Tongue (tissue), 2 donors: Measurements from ENCODE around the gene SCFD2. TPM values are rescaled to one million over a fixed set of nuclear protein-coding genes. Genes with fewer than 3 reads are reported as not detected.
"Not testable (repeated sequence)": the region's sequence is repeated elsewhere in the genome, so short reads cannot be mapped to it uniquely, and the experiment has no call there.

Experiments
- DNase-seq: peaks from one replicate; pipeline ENCODE4 v3.0.0-alpha.2; 2015
- total RNA-seq: library from RNA; depleted of rRNA; stranded (reverse); fragments of >200 nt; gene quantifications from one replicate; pipeline ENCODE4 v1.2.3, GENCODE V29; 2014

Gene SCFD2
- total RNA-seq, 1 donor from 2014 or later = 34.3 TPM

GRCh38 chr4:53044651-53044960 lies 321.3 kb downstream of the SCFD2 start:
- DNase-seq = no peak

DNA sequence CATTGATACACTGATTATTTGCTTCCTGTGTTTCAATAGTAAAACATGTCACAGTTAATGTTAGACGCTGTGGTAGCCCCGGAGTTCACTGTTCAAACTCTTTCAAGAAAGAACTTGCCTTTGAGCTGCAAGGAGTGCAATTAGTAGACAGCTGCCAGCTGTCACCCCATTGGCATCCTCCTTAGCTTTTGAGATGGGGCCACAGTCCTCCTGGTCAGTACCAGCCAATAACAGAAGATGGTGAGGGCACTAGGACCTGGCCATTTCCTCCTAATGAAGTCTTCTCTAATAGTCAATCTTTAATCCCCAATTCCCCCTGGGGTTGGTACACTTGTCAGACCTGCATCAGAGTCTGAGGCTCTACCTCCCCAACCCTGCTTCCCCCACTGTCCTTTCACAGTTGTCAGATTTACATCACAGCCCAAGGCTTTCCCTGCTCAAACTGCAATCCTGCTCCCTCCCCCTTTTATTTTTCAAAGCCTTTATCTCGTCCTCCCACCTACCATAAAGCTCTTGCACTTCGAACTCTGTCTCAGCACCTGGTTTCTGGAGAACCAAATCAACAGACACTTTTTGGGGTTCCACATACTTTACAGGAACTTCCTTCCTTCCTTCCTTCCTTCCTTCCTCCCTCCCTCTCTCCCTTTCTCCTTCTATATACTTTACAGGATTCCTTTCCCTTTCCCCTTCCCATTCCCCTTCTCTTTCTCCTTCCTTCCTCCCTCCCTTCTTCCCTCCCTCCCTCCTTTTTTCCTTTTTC lies 321.8 kb downstream of the SCFD2 start:
- no peak for DNase-seq

DNA sequence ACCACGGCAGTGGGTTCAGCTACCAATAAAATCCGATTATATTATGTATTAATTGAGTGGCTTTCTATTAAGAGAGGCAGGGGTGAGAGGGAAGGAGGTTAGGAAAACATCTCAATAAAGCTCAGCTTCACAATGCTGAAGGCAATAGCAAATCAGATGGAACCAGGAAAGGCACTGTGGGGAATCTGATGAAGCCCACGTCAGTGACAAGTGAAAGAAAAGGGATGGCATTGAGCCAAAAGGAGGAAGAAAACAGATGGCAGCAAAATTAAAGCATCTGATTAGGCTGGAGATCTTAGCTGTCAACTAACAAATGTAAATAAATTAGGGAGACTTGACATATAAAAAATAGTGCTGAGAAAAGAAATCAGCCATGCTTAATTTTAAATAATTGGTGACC lies 322.8 kb downstream of the SCFD2 start:
- DNase-seq = peak; percentile 27

GRCh38 chr4:53040851-53041250 lies 325.0 kb downstream of the SCFD2 start:
- DNase-seq = no peak

DNA sequence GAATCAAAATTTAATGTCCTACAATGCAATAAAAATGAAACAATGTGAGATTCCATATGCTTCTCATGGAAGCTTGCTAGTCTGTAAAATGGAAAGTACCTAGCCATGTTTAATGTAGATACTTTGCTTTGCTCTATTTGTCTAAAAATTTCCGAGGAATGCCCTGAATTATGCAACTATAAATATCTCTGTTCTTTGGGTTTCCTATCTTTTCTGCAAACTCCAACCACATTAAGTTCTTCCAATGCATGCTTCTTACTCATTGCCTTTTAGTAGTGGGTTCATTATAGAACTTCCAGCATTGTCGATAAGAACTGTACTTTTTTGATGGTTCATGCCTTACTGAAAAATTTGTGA lies 325.4 kb downstream of the SCFD2 start:
- no peak for DNase-seq

DNA sequence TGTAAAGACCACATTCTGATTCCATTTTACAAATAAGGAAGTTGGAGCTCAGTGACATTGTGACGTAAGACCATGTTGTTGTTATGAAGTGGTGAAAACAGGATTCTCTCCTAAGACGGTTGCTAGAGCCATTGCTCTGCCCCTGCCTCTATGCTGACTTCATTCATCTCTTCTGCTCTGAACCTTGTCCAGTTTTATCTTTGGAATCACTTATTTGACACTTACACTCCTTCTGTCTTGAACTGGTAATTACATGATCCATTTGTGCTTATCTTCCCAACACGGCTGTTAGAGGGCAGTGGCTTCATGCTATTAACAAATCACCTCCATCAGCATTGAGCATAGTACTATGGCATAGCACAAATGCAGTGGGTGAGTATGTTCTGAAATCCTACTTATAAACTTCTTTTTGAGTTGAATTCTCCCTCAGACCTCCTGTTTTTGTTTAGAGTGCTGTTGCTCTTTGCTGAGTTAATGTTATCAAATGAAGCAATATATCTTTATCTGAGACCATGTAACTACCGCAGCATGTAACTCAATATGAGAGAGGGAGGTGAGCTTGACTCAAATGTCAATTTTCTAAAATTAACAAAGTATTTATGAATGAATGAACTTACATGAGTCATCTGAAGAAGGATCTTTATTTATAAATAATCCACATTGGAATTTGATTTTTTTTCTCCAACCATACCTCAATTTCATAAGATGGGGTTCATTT lies 326.0 kb downstream of the SCFD2 start:
- DNase-seq = no peak

- DNase-seq = no peak
These were observed 328.0 kb downstream of the SCFD2 start for GRCh38 chr4:53037892-53038291.

- DNase-seq = not testable (repeated sequence)
These were observed 333.0 kb downstream of the SCFD2 start for GRCh38 chr4:53032908-53033307.

DNA sequence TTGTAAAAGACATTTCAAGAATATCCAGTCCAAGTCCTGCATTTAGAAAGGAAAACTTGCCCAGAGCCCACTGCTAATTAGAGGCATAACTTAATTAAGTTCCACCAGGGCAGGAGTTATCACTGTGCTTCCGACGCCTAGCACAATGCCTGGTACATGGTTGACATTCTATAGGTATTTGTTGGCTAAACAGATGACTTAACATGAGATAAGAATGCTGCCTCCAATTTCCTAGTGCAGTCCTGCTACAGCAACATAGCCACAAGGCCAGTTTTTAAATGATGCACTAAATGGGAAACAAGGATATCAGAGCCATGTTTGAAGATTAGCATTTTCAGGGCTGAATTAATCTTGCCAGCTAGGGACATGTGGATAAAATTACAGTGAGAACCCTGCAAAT lies 339.6 kb downstream of the SCFD2 start:
- no peak for DNase-seq

DNA sequence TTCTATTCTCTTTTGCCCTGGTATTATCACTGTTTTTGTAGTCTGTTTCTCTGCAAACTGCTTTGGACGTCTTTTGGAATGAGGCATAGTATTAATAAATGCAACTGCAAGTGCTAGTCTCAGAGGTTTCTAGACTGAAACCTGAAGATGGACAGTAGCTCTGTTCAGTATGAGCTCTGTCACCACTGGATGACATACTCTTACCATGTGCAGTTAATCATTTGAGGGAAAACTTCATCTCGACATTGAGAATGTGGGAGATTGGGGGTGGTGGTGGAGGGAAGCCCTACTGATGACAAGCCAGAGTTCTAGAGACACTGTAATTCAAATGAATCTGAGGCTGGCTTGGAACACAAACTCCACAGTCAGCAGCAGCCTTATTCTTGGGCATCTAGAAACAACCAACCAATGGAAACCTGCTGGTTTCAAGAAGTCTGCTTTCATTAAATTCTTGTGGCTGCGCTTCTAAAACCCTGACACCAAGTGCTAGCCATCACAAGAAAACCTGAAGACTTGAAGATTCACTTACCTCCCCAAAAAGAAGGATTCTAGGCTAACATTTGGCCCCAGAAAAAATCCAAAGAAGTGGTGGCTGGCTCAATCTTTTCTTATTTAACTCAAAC lies 342.1 kb downstream of the SCFD2 start:
- DNase-seq = no peak

DNA sequence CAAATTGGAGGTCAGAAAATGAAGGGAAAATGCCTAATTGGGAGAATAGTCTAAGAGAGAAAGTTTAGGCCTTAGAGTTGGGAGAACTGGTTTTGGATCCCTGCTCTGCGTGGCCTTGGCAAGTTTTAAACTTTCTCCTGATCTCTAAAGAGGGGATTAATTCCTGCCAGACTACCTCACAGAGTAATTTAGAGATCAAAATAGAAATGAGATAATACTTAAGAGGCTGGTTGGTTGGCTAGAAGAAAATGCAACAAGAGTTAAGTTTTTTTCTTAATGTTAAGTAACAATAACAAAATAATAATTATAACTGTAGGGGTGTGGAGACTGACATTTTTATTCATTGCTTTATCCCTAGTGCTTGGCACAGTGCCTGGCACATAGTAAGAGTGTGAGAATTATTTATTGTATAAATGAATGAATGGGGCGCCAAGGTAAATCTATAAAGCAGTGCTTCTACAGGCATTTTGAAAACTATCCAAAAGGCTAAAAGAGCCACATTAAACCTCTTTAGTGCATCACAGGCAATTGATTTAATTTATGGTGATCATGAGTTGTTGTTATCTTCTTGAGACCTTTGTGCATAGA lies 343.3 kb downstream of the SCFD2 start:
- DNase-seq = no peak

- no peak for DNase-seq
These were observed 343.9 kb downstream of the SCFD2 start for GRCh38 chr4:53021754-53022512.

DNA sequence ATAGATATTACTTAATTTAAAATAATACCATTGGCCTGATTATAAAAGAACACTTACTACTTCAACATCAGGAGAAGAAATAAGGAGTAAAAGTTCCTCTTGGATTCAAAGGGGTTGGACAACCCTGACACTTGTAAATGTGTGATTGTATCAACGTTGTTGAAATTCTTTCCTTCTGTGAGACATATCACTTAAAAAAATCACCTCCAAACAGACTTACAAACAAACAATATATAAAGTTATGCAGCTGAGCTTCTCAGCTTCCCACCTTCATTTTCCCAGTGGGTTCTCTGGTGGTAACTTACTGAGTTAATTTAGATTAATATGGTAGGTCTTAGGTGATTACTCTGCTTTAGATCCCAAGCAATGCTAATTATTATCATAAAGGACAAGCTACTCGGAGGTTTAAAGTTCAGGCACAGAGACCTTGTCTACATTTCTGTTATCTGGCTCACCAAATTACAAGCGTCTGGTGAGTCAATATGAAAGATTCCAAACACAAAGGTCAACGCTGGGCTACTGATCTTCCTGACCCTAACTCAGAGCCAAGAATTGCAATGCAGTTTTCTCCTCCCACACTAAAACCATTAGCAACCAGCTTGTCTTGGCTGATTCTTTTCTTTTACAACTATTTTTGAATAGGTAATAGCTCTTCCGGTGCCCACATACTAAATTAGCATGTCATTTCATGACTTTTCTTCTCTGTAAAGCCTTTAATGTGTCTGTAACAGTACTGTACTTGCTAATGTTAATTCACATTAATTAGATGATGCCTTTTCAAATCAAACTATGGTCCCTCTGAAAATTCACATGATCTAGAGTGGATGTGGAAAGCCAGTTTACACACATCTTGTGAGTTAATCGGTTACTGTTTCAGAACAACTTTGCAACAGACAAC lies 346.1 kb downstream of the SCFD2 start:
- no peak for DNase-seq

GRCh38 chr4:53018471-53018870 lies 347.4 kb downstream of the SCFD2 start:
- DNase-seq = no peak

DNA sequence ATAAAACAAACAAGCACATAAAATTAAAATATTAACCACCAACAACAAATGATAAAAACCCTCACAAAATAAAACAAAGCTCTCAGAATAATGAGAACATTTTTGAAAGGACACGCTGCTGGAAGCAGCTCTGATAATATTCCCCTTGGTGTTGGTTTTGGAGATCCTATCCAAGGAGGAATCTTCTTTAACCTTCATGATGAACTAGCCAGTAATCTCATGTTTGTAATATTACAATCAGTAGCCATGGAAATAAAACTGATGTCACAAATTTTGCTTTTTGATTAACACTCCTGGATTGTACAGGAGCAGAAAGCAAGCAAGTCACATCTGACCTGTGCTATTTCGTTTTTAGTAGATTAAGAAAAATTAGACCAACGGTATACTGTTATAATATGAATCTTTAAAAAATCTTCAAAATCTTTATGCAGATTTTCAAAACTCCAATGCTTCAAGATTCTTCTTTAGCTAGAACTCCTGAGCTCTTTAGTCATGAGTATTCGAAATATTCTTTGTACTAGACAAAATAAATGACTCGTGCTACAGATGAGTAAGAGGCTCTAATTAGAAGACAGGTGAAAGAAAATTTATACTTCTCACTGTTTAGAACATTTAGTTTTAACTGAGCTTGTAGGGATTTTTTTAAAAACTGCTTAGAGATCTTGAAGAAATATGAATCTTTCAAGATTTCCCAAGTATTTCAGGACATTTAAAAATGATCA lies 349.6 kb downstream of the SCFD2 start:
- DNase-seq = no peak

- peak; percentile 85 for DNase-seq
These were observed 350.2 kb downstream of the SCFD2 start for GRCh38 chr4:53015681-53016080.

DNA sequence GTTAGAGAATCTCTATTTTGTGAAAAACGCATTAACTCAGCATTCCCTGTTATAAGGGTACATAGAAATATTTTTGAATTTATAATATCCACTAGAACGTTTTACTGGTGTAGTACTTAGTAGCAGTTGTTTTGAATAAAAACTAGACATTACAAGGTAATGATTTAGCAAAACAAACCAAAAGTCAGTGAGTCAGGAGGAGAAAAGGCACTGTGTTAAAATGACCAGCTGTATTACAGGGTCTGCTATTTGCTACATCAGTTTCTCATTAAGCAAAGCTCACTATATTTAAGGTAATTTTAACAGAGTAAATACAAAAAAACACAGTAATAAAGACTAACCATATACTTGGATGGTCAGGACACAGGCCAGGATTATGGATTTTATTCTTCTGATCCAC lies 351.0 kb downstream of the SCFD2 start:
- DNase-seq = no peak

GRCh38 chr4:53013873-53014775 lies 351.7 kb downstream of the SCFD2 start:
- no peak for DNase-seq

DNA sequence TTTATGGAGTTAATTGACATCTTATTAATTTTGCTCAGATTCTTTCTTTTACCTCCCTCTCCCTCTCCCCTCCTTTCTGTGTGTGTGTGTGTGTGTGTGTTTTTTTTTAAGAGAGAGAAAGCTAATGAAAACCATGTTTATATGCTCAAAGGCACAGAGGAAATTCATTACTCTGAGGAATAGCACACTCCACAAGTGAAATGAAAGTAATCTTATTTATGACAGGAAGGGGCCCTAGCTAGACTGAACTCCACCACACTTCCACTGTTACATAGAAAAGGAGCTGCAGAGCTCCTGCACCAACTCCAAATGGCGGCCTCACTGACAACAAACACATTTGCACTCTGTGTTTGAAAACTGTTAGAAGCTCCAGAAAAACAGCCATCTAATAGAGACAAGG lies 353.1 kb downstream of the SCFD2 start:
- DNase-seq = peak; percentile 66
